Parathyroid adenoma (tissue), 2 donors: Measurements from ENCODE around the gene GRXCR2.

ENCODE experiments used
- H2AFZ ChIP-seq: fragments of 300-600 bp; sonication (generic); one replicate; pipeline ENCODE4 v1.7.0; 2017; ENCODE audit warnings: antibody characterized with exemption, mild to moderate bottlenecking
- H3K27ac ChIP-seq: fragments of 300-600 bp; sonication (generic); one replicate; pipeline ENCODE4 v1.7.0; 2017
- H3K27me3 ChIP-seq: fragments of 300-600 bp; sonication (generic); one replicate; pipeline ENCODE4 v1.7.0; 2017; ENCODE audit warnings: low read length; ENCODE audit not compliant: control insufficient read depth, insufficient read depth
- H3K36me3 ChIP-seq: fragments of 300-600 bp; sonication (generic); one replicate; pipeline ENCODE4 v1.7.0; 2017; ENCODE audit warnings: low read length; ENCODE audit not compliant: control insufficient read depth, insufficient read depth
- H3K4me1 ChIP-seq: fragments of 300-600 bp; sonication (generic); one replicate; pipeline ENCODE4 v1.7.0; 2017; ENCODE audit warnings: control low read depth
- H3K4me2 ChIP-seq: fragments of 300-600 bp; sonication (generic); one replicate; pipeline ENCODE4 v1.7.0; 2017; ENCODE audit warnings: low read length
- H3K4me3 ChIP-seq: fragments of 300-600 bp; sonication (generic); one replicate; pipeline ENCODE4 v1.7.0; 2017; ENCODE audit warnings: low read depth, low read length
- H3K79me2 ChIP-seq: fragments of 300-600 bp; sonication (generic); one replicate; pipeline ENCODE4 v1.7.0; 2017; ENCODE audit warnings: control low read depth
- H3K9ac ChIP-seq: fragments of 300-600 bp; sonication (generic); one replicate; pipeline ENCODE4 v1.7.0; 2017; ENCODE audit warnings: mild to moderate bottlenecking
- H3K9me3 ChIP-seq: fragments of 300-600 bp; sonication (generic); one replicate; pipeline ENCODE4 v1.7.0; 2017; ENCODE audit warnings: low read length; ENCODE audit not compliant: control insufficient read depth
- CTCF ChIP-seq: fragments of 300-600 bp; sonication (generic); IDR thresholded peaks from one replicate; pipeline ENCODE4 v1.7.0; 2017; ENCODE audit warnings: antibody characterized with exemption, mild to moderate bottlenecking
- donor health status: primary hyperparathyroidism.

The GRXCR2 gene

GRCh38 chr5:145872914-145873313 is at the start of gene GRXCR2:
GRXCR2 (minus strand) TSS chr5:145873014; CDS start chr5:145872968, 46 bp downstream.
- Histone ChIP-seq H3K9me3 (no peaks in the 10 kb centered on the region), H3K4me2 (no peak within 1 kb of the TSS), H3K4me1 (no peaks in the 10 kb centered on the region), H3K27ac (no peak within 1 kb of the TSS), H3K79me2 (no peaks in the 10 kb centered on the region), H3K4me3 (no peak within 1 kb of the TSS), H3K36me3 (no peaks in the 10 kb centered on the region), H2AFZ (no peak within 1 kb of the TSS), H3K9ac (no peak within 1 kb of the TSS), H3K27me3 (no peaks in the 10 kb centered on the region)
- no peak for TF ChIP-seq CTCF

- Histone ChIP-seq H3K36me3 (no peaks in the 10 kb centered on the region), H3K9me3 (no peaks in the 10 kb centered on the region), H3K4me1 (no peaks in the 10 kb centered on the region), H3K4me2 (no peak overlapping the region), H3K9ac (no peak overlapping the region), H3K27ac (no peak overlapping the region), H3K27me3 (no peaks in the 10 kb centered on the region), H2AFZ (no peak overlapping the region), H3K4me3 (no peak overlapping the region), H3K79me2 (no peaks in the 10 kb centered on the region)
- TF ChIP-seq CTCF, result no peak
Observed at GRCh38 chr5:145922059-145922458, 49.2 kb upstream of the GRXCR2 start.

GRCh38 chr5:145921211-145921610 is 48.4 kb upstream of the GRXCR2 start:
- Histone ChIP-seq H3K36me3 (no peaks in the 10 kb centered on the region), H3K4me1 (no peaks in the 10 kb centered on the region), H3K27ac (no peak overlapping the region), H3K9ac (no peak overlapping the region), H3K4me3 (no peak overlapping the region), H2AFZ (no peak overlapping the region), H3K27me3 (no peaks in the 10 kb centered on the region), H3K9me3 (no peaks in the 10 kb centered on the region), H3K4me2 (no peak overlapping the region), H3K79me2 (no peaks in the 10 kb centered on the region)
- TF ChIP-seq CTCF, result no peak

- no peaks in the 10 kb centered on the region for H3K9me3 ChIP-seq
- H3K9ac ChIP-seq, result no peak overlapping the region
- H3K4me2 ChIP-seq, result no peak overlapping the region
- no peaks in the 10 kb centered on the region for H3K27me3 ChIP-seq
- no peaks in the 10 kb centered on the region for H3K36me3 ChIP-seq
- H3K4me1 ChIP-seq, result no peaks in the 10 kb centered on the region
- no peak overlapping the region for H2AFZ ChIP-seq
- H3K27ac ChIP-seq, result no peak overlapping the region
- TF ChIP-seq CTCF, result no peak
- no peaks in the 10 kb centered on the region for H3K79me2 ChIP-seq
- H3K4me3 ChIP-seq, result no peak overlapping the region
Observed at GRCh38 chr5:145920542-145921210, 47.9 kb upstream of the GRXCR2 start.

GRCh38 chr5:145919413-145919812 is 46.6 kb upstream of the GRXCR2 start:
- H3K79me2 ChIP-seq, result no peaks in the 10 kb centered on the region
- H3K4me3 ChIP-seq, result no peak overlapping the region
- no peaks in the 10 kb centered on the region for H3K36me3 ChIP-seq
- no peak overlapping the region for H3K9ac ChIP-seq
- no peak overlapping the region for H3K27ac ChIP-seq
- TF ChIP-seq CTCF, result no peak
- no peak overlapping the region for H3K4me2 ChIP-seq
- H3K4me1 ChIP-seq, result no peaks in the 10 kb centered on the region
- H2AFZ ChIP-seq, result no peak overlapping the region
- H3K9me3 ChIP-seq, result no peaks in the 10 kb centered on the region
- H3K27me3 ChIP-seq, result no peaks in the 10 kb centered on the region
